HepG2 (cell line): ENCODE results near the gene SH3D21. TPM values are rescaled to one million over a fixed set of nuclear protein-coding genes. Genes with fewer than 3 reads are reported as not detected.

Source experiments
- ATAC-seq: fragments of 200-7000 bp; cut with Tn5 transposase; 3 replicates; pipeline ENCODE4 v1.9.1; 2020; ENCODE audit warnings: mild to moderate bottlenecking, moderate library complexity
- BruUV-seq: library from RNA; stranded (reverse); fragments of 400-500 nt; replicated peaks from 2 replicates; lab custom pipeline; 2021; lab: Mats Ljungman, UMichigan
- CTCF ChIA-PET: fragments of 300-600 bp; formaldehyde crosslinking; extraction: SDS; loops from one replicate; lab custom pipeline; 2021; ENCODE audit warnings: low total read pairs, inconsistent platforms, low intra/inter-chr PET ratio; lab: Yijun Ruan, JAX
- POLR2A ChIA-PET: fragments of 350-600 bp; sonication (Branson Sonifier 250); formaldehyde crosslinking; loops from one replicate; lab custom pipeline; 2020; ENCODE audit warnings: antibody characterized with exemption, inconsistent platforms; lab: Yijun Ruan, JAX
- DNase-seq: peaks from one replicate; pipeline ENCODE4 v3.0.0-alpha.2; 2015; ENCODE audit warnings: low spot score
- FAIRE-seq: peaks from 3 replicates; lab custom pipeline; 2011; peaks lifted over from hg19 to GRCh38; lab: Jason Lieb, UNC
- H2AFZ ChIP-seq: one replicate; pipeline ENCODE4 v1.6.1; 2011; ENCODE audit warnings: low read length, inconsistent platforms
- H3K27ac ChIP-seq: fragments of 300-600 bp; 3 replicates; pipeline ENCODE4 v1.8.0; 2011; ENCODE audit warnings: mixed run types, mild to moderate bottlenecking, mixed read lengths, low read length, inconsistent platforms; ENCODE audit not compliant: insufficient read depth; ENCODE audit errors: extremely low read length
- H3K27me3 ChIP-seq, 2 experiments: fragments of 200-600 bp in 1 of 2; 2 replicates in 1 of 2; 3 replicates in 1 of 2; pipeline versions ENCODE4 v1.6.0 to v1.8.0; 2011; ENCODE audit warnings: low read length in 2 of 2, mild to moderate bottlenecking in 2 of 2, moderate library complexity in 2 of 2, inconsistent platforms in 1 of 2; ENCODE audit not compliant: insufficient read depth in 2 of 2, control insufficient read depth in 1 of 2
- H3K36me3 ChIP-seq, 2 experiments: fragments of 200-600 bp in 1 of 2; replicated peaks in 1 of 2; 2 replicates in 1 of 2; 3 replicates in 1 of 2; pipeline versions ENCODE4 v1.5.1 to v1.8.0; 2011; ENCODE audit warnings: low read length in 2 of 2, inconsistent platforms in 1 of 2; ENCODE audit not compliant: insufficient read depth in 2 of 2, control insufficient read depth in 1 of 2
- H3K4me1 ChIP-seq: 2 replicates; pipeline ENCODE4 v1.5.1; 2012; ENCODE audit warnings: low read length, inconsistent platforms; ENCODE audit not compliant: insufficient read depth
- H3K4me2 ChIP-seq: 2 replicates; pipeline ENCODE4 v1.6.0; 2011; ENCODE audit warnings: low read depth, low read length, inconsistent platforms
- H3K4me3 ChIP-seq, 3 experiments: fragments of 200-600 bp in 1 of 3; sonication (generic), shearing (Covaris generic) in 1 of 3; replicated peaks in 1 of 3; 2 replicates each; pipeline ENCODE4 v1.5.1; 2011 to 2016; ENCODE audit warnings: low read length in 3 of 3, inconsistent platforms in 2 of 3, low read depth in 2 of 3, mild to moderate bottlenecking in 2 of 3, control low read depth in 1 of 3, mixed read lengths in 1 of 3; ENCODE audit not compliant: insufficient read depth in 1 of 3
- H3K79me2 ChIP-seq: one replicate; pipeline ENCODE4 v1.6.1; 2011; ENCODE audit warnings: low read length, inconsistent platforms; ENCODE audit not compliant: insufficient read depth
- H3K9ac ChIP-seq: 2 replicates; pipeline ENCODE4 v1.6.0; 2011; ENCODE audit warnings: mild to moderate bottlenecking, low read depth, low read length, inconsistent platforms; ENCODE audit not compliant: insufficient read depth
- H3K9me3 ChIP-seq: 2 replicates; pipeline ENCODE4 v1.5.1; 2012; ENCODE audit warnings: mild to moderate bottlenecking, low read length
- H4K20me1 ChIP-seq: 2 replicates; pipeline ENCODE4 v1.6.0; 2011; ENCODE audit warnings: inconsistent platforms, mild to moderate bottlenecking, low read length, moderate library complexity; ENCODE audit not compliant: insufficient read depth
- ARNT ChIP-seq: fragments of 450-650 bp; IDR thresholded peaks from 2 replicates; pipeline ENCODE4 v1.6.1; 2017
- CBX2 ChIP-seq, 2 experiments: fragments of 200-600 bp in 1 of 2; sonication (generic); formaldehyde crosslinking in 1 of 2; IDR thresholded peaks; 2 replicates each; pipeline versions ENCODE4 v1.7.0 to v1.8.1; 2018 to 2022; ENCODE audit warnings: low read depth in 2 of 2, low read length in 1 of 2, mild to moderate bottlenecking in 1 of 2, missing genetic modification reagents in 1 of 2
- CREM ChIP-seq, 2 experiments: sonication (generic) in 1 of 2; formaldehyde crosslinking in 1 of 2; IDR thresholded peaks; 2 replicates each; pipeline versions ENCODE4 v1.4.0 to v1.6.1; 2016 to 2020; ENCODE audit warnings: antibody characterized with exemption in 1 of 2, mild to moderate bottlenecking in 1 of 2, missing genetic modification reagents in 1 of 2
- EHMT2 ChIP-seq: fragments of 200-600 bp; sonication (generic); IDR thresholded peaks from 2 replicates; pipeline ENCODE4 v1.7.0; 2017; ENCODE audit warnings: antibody characterized with exemption, low read depth, low read length, borderline replicate concordance
- EP300 ChIP-seq, 3 experiments: sonication (generic) in 1 of 3; formaldehyde crosslinking in 1 of 3; IDR thresholded peaks; 2 replicates each; pipeline versions ENCODE4 v1.5.1 to v1.6.1; 2011 to 2020; ENCODE audit warnings: low read depth in 2 of 3, low read length in 2 of 3, borderline replicate concordance in 1 of 3, improper control_type of control experiment in 1 of 3, mild to moderate bottlenecking in 1 of 3, missing genetic modification reagents in 1 of 3, moderate library complexity in 1 of 3
- HOXA3 ChIP-seq: sonication (generic); formaldehyde crosslinking; IDR thresholded peaks from 2 replicates; pipeline ENCODE4 v1.5.0; 2020; ENCODE audit warnings: missing genetic modification reagents
- ZMYM4 ChIP-seq: sonication (generic); formaldehyde crosslinking; IDR thresholded peaks from 2 replicates; pipeline ENCODE4 v1.8.1; 2023; ENCODE audit warnings: mild to moderate bottlenecking, missing genetic modification reagents
- ZNF12 ChIP-seq: sonication (generic); formaldehyde crosslinking; IDR thresholded peaks from 2 replicates; pipeline ENCODE4 v1.5.0; 2020; ENCODE audit warnings: missing genetic modification reagents
- ZNF251 ChIP-seq: sonication (generic); formaldehyde crosslinking; IDR thresholded peaks from 2 replicates; pipeline ENCODE4 v1.9.0; 2021; ENCODE audit warnings: mild to moderate bottlenecking, missing genetic modification reagents
- ZNF441 ChIP-seq: sonication (generic); formaldehyde crosslinking; IDR thresholded peaks from 2 replicates; pipeline ENCODE4 v1.7.0; 2021; ENCODE audit warnings: missing genetic modification reagents, borderline replicate concordance
- ZNF777 ChIP-seq: sonication (generic); formaldehyde crosslinking; IDR thresholded peaks from 2 replicates; pipeline ENCODE4 v1.4.0; 2020; ENCODE audit warnings: missing genetic modification reagents
- ZNF839 ChIP-seq: sonication (generic); formaldehyde crosslinking; IDR thresholded peaks from 2 replicates; pipeline ENCODE4 v1.4.0; 2020; ENCODE audit warnings: missing genetic modification reagents, mild to moderate bottlenecking, borderline replicate concordance
- WGBS: methylation state at CpG from one replicate; pipeline ENCODE4 v1.1.6; 2017; ENCODE audit warnings: low lambda C conversion rate; 5-methylcytosine and 5-hydroxymethylcytosine counted together
- in situ Hi-C: cut with HindIII; loops from 2 replicates; pipeline ENCODE4 v1.10.0; 2017; ENCODE audit warnings: low pct_unique_long_range_greater_than_20kb; ENCODE audit not compliant: extremely low pct_ligation_motif_present
- intact Hi-C: fragments of 100-400 bp; cut with micrococcal nuclease; formaldehyde crosslinking; loops from one replicate; pipeline ENCODE4 v1.10.0; 2022; ENCODE audit not compliant: unreplicated experiment
- polyA plus RNA-seq, 8 experiments: library from polyadenylated mRNA; depleted of rRNA in 3 of 8; stranded (reverse) in 7 of 8; unstranded in 1 of 8; fragments of >200 nt; fragmentation: Illumina TruSeq in 4 of 8; extraction: Trizol in 4 of 8; gene quantifications; 2 replicates each; pipeline versions ENCODE4 v1.2.1 to v1.2.3, GENCODE V29; 2011 to 2016; ENCODE audit warnings: low read depth in 4 of 8, missing spikeins in 1 of 8, mixed read lengths in 1 of 8; ENCODE audit not compliant: insufficient read depth in 1 of 8
- total RNA-seq, 5 experiments: library from RNA; depleted of rRNA; stranded (reverse); fragments of >200 nt; fragmentation: Illumina TruSeq; extraction: Trizol; gene quantifications; 2 replicates each; pipeline ENCODE4 v1.2.3, GENCODE V29; 2016; ENCODE audit warnings: low read depth in 1 of 5
- TF ChIP-seq, protein P1 (sequence below): sonication (generic); formaldehyde crosslinking; IDR thresholded peaks from 2 replicates; pipeline ENCODE4 v1.5.1; 2020; ENCODE audit warnings: missing genetic modification reagents, mild to moderate bottlenecking, borderline replicate concordance
- TF ChIP-seq, protein P2 (sequence below): sonication (generic); formaldehyde crosslinking; IDR thresholded peaks from 2 replicates; pipeline ENCODE4 v1.8.1; 2022; ENCODE audit warnings: mild to moderate bottlenecking, missing genetic modification reagents
- TF ChIP-seq, protein P3 (sequence below): sonication (generic); formaldehyde crosslinking; IDR thresholded peaks from 2 replicates; pipeline ENCODE4 v1.8.0; 2022; ENCODE audit warnings: missing genetic modification reagents, low read depth, mild to moderate bottlenecking, borderline replicate concordance

The SH3D21 gene
- total and polyA plus RNA-seq, 2 of the 13 experiments (the other 11 are each of a cell fraction or from before 2014, with no cell fraction given) = 5.1 to 8.6 TPM

DNA sequence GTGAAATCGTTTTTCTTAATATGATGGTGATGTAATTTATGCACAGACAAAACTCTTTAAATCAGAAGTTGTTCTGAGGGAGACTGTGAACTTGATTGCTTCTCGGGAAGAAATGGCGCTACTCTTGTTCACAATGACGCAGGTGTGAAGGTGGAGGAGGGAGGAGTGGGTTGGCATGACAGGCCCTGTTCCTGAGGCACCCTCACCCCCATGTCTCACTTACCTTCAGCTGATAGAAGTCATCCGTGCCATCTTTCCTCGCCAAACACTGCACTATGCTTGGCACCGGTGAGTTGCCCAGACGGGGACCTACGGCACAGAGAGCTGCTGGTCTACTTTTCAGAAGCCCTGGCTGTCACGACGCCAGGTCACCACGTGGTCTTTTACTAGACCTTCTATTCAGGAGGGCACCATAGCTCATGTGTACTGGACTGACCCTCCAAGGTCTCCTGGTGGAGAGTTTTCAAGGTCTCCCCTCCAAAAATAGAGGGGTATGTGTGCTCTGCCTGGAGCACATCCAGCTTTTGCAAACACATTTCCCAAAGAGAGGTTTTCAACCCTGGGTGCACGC is 52.4 kb downstream of the SH3D21 start:
- Histone ChIP-seq H3K36me3 (peaks cover 36 to 69% of the 10 kb centered on the region in 2 experiments), H3K27ac (no peak overlapping the region), H3K79me2 (no peaks in the 10 kb centered on the region), H3K4me3 (no peak overlapping the region), H3K27me3 (no peaks in the 10 kb centered on the region), H4K20me1 (no peaks in the 10 kb centered on the region), H3K4me2 (no peak overlapping the region), H3K9me3 (no peaks in the 10 kb centered on the region), H2AFZ (no peak overlapping the region), H3K9ac (no peak overlapping the region), H3K4me1 (peaks cover 24% of the 10 kb centered on the region)
- DNase-seq (no peak), ATAC-seq (no peak), FAIRE-seq (no peak)
- intact Hi-C loops (no loop called here), in situ Hi-C loops (no loop called here)
- CTCF ChIA-PET = no interaction called here
- POLR2A ChIA-PET = no interaction called here
- no peak for TF ChIP-seq EHMT2
- no peak for TF ChIP-seq ZNF441 (CRISPR knock-in tag)
- TF ChIP-seq HOXA3 (CRISPR knock-in tag) = no peak
- no peak for TF ChIP-seq ZNF12 (CRISPR knock-in tag)
- TF ChIP-seq ZNF251 (CRISPR knock-in tag) = no peak
- TF ChIP-seq ZNF777 (CRISPR knock-in tag) = no peak
- TF ChIP-seq, protein P1, sequence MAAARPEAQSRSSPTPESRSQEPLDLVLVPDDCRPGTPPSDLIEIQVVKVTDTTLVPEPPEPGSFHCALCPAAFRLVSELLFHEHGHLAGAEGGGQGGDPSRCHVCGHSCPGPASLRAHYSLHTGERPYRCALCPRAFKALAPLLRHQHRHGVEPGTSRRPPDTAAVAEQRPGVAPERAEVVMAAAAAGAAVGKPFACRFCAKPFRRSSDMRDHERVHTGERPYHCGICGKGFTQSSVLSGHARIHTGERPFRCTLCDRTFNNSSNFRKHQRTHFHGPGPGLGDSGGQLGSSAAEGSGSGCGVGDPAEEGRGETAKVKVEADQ = no peak
- BruUV-seq = no TSS peak
- WGBS = 94% methylated on average over 13 of the region's 13 CpGs

DNA sequence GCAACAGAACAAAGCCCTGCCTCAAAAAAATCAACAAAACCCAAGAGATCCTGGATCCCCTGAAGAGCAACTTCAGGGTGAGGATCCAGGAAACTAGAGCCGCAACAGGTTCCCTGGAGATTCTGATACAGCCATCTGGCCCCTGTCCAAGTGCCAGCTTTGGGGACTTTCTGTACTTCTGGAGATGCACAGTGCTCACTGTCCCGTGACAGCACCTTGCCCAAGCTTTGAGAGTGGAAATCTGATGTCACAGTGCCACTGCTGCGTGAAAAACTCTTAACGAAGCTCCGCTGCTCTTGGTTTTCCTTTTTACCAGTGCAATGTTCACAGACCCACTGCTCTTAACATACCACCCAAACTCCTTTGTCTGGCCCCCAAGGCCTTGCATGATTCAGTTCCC is 53.2 kb downstream of the SH3D21 start:
- POLR2A ChIA-PET = no interaction called here
- Histone ChIP-seq H3K4me1 (peaks cover 16% of the 10 kb centered on the region; the same call in 1 of the 2 replicates), H3K79me2 (no peaks in the 10 kb centered on the region), H3K4me3 (no peak overlapping the region), H3K36me3 (peaks cover 31 to 64% of the 10 kb centered on the region in 2 experiments), H3K9me3 (no peaks in the 10 kb centered on the region), H4K20me1 (no peaks in the 10 kb centered on the region), H2AFZ (no peak overlapping the region), H3K4me2 (no peak overlapping the region), H3K27me3 (no peaks in the 10 kb centered on the region), H3K9ac (no peak overlapping the region), H3K27ac (no peak overlapping the region)
- FAIRE-seq (no peak), ATAC-seq (no peak), DNase-seq (no peak)
- intact Hi-C loops = no loop called here
- 98% methylated on average over 4 of the region's 5 CpGs for WGBS
- no TSS peak for BruUV-seq
- CTCF ChIA-PET = no interaction called here
- in situ Hi-C loops = no loop called here
- TF ChIP-seq ZNF839 (CRISPR knock-in tag) (no peak), CREM (IDR thresholded peaks at IDR 0.05) (no peak), CREM (CRISPR knock-in tag; IDR thresholded peaks at IDR 0.05) (no peak), ARNT (no peak), CBX2 (IDR thresholded peaks at IDR 0.05; ENCODE audit: low read depth, low read length) (no peak), CBX2 (CRISPR knock-in tag; IDR thresholded peaks at IDR 0.05; ENCODE audit: low read depth) (no peak), ZMYM4 (CRISPR knock-in tag) (no peak), EP300 (IDR thresholded peaks at IDR 0.05; ENCODE audit: low read depth in 2 of 2, low read length in 2 of 2) (no peak), EP300 (CRISPR knock-in tag; IDR thresholded peaks at IDR 0.05; ENCODE audit: borderline replicate concordance) (no peak)
- TF ChIP-seq, protein P2, sequence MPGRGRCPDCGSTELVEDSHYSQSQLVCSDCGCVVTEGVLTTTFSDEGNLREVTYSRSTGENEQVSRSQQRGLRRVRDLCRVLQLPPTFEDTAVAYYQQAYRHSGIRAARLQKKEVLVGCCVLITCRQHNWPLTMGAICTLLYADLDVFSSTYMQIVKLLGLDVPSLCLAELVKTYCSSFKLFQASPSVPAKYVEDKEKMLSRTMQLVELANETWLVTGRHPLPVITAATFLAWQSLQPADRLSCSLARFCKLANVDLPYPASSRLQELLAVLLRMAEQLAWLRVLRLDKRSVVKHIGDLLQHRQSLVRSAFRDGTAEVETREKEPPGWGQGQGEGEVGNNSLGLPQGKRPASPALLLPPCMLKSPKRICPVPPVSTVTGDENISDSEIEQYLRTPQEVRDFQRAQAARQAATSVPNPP (CRISPR knock-in tag) = no peak
- TF ChIP-seq, protein P3, sequence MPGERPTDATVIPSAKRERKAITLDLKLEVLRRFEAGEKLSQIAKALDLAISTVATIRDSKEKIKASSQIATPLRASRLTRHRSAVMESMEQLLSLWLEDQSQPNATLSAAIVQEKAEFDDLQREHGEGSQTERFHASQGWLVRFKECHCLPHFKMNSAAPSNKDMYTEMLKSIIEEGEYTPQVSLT = no peak
